A673 (cell line): Measurements from ENCODE around the gene MYH15.

ENCODE experiments used
- EZH2 ChIP-seq: fragments of 200-600 bp; sonication (generic); IDR thresholded peaks from 2 replicates; pipeline ENCODE4 v1.6.1; 2017; ENCODE audit warnings: borderline replicate concordance, low read depth, mild to moderate bottlenecking, mixed read lengths, antibody characterized with exemption, low read length; ENCODE audit not compliant: poor library complexity, severe bottlenecking
- TF ChIP-seq, protein P1 (sequence below): fragments of 300-800, 200-600 bp; sonication (generic); conservative IDR thresholded peaks from 2 replicates; pipeline ENCODE4 v1.5.1; 2017; ENCODE audit warnings: low read depth, mild to moderate bottlenecking, antibody characterized with exemption, low read length, moderate library complexity, mixed read lengths

DNA sequence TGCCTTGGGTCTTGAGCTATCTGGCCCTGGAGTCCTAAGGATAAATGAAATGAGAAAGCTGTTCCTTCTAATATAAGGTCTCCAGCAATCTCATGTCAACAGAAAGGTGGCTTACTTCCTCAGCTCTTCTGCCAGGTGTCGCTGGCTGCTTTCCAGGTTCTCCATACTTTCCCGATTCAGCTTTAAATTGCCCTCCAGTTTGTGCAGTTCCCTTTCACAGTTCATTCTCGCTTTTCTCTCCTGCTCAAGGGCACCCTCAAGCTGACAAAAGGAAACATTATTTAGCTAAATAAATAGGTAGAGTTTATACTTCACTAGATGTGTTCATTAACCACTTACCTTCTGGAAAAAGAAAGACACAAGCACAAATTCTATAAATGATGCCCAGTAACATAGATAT, 73.0 kb downstream of the MYH15 start:
- TF ChIP-seq, protein P1, sequence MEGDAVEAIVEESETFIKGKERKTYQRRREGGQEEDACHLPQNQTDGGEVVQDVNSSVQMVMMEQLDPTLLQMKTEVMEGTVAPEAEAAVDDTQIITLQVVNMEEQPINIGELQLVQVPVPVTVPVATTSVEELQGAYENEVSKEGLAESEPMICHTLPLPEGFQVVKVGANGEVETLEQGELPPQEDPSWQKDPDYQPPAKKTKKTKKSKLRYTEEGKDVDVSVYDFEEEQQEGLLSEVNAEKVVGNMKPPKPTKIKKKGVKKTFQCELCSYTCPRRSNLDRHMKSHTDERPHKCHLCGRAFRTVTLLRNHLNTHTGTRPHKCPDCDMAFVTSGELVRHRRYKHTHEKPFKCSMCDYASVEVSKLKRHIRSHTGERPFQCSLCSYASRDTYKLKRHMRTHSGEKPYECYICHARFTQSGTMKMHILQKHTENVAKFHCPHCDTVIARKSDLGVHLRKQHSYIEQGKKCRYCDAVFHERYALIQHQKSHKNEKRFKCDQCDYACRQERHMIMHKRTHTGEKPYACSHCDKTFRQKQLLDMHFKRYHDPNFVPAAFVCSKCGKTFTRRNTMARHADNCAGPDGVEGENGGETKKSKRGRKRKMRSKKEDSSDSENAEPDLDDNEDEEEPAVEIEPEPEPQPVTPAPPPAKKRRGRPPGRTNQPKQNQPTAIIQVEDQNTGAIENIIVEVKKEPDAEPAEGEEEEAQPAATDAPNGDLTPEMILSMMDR: no peak
- no peak for TF ChIP-seq EZH2
